Measurements from ENCODE around the gene MALT1. TPM values are rescaled to one million over a fixed set of nuclear protein-coding genes. Genes with fewer than 3 reads are reported as not detected.

The MALT1 gene
- total RNA-seq, 3 donors from 2014 or later (not counting 1 experiment from before 2014, with no cell fraction given): 49.8 to 55.8 (median 54.5) TPM

- Mint-ChIP-seq H3K36me3 (no peaks in the 10 kb centered on the region), H3K27ac (peak overlapping the region; percentile 68 to 89), H3K9me3 (no peaks in the 10 kb centered on the region), H3K4me1 (peaks cover 40 to 44% of the 10 kb centered on the region in 2 donors), H3K27me3 (ENCODE audit: low read depth in 2 of 2) (no peaks in the 10 kb centered on the region), H3K4me3 (peak overlapping the region; percentile 86)
- TF ChIP-seq, protein P1, sequence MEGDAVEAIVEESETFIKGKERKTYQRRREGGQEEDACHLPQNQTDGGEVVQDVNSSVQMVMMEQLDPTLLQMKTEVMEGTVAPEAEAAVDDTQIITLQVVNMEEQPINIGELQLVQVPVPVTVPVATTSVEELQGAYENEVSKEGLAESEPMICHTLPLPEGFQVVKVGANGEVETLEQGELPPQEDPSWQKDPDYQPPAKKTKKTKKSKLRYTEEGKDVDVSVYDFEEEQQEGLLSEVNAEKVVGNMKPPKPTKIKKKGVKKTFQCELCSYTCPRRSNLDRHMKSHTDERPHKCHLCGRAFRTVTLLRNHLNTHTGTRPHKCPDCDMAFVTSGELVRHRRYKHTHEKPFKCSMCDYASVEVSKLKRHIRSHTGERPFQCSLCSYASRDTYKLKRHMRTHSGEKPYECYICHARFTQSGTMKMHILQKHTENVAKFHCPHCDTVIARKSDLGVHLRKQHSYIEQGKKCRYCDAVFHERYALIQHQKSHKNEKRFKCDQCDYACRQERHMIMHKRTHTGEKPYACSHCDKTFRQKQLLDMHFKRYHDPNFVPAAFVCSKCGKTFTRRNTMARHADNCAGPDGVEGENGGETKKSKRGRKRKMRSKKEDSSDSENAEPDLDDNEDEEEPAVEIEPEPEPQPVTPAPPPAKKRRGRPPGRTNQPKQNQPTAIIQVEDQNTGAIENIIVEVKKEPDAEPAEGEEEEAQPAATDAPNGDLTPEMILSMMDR (IDR thresholded peaks at IDR 0.05): no peak
- H3K4me1 ChIP-seq (ENCODE audit: control insufficient read depth, insufficient read depth, low read length): peaks cover 23% of the 10 kb centered on the region
- peak overlapping the region; percentile 60 for H3K27ac ChIP-seq (ENCODE audit: low read length)
- DNase-seq (peak in 1 of 2 donors; percentile 89), ATAC-seq (peak; percentile 87 to 95 (median 91))
- no peak overlapping the region for H3K4me3 ChIP-seq (ENCODE audit: low read length)
- WGBS (ENCODE audit: insufficient coverage): 6% methylated on average over 3 of the region's 6 CpGs
- no peaks in the 10 kb centered on the region for H3K9me3 ChIP-seq (ENCODE audit: control insufficient read depth, insufficient read depth, low read length)
- intact Hi-C loops (cut with micrococcal nuclease): no loop called here
- H3K27me3 ChIP-seq (ENCODE audit: control insufficient read depth, insufficient read depth, low read length): no peaks in the 10 kb centered on the region
- H3K36me3 ChIP-seq (ENCODE audit: control insufficient read depth, insufficient read depth, low read length): peaks cover 18% of the 10 kb centered on the region
Measured at GRCh38 chr18:58687871-58688308, 16.6 kb downstream of the MALT1 start.

DNA sequence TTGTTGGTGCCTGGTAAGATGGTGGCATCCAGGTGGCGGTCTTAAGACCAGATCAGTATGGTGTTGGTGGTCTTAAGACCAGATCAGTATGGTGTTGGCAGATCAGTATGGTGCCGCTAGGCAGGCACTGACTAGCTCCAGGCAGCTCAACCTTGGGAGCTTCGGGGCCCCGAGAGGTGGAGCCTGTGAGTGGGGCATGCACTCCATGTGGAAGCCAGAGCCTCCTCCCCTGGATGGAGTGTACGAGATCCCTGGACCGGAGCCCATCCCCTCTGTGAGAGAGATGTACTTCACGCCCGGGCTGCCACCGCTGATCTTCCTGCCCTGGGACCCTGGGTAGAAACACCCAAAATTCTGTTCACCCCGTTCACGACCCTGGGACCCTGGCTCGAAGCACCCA, 19.0 kb downstream of the MALT1 start:
- Mint-ChIP-seq H3K9me3 (no peaks in the 10 kb centered on the region), H3K4me3 (peak overlapping the region; percentile 13), H3K4me1 (peaks cover 48 to 59% of the 10 kb centered on the region in 2 donors), H3K27ac (peak overlapping the region; percentile 29 to 34), H3K27me3 (ENCODE audit: low read depth in 2 of 2) (no peaks in the 10 kb centered on the region), H3K36me3 (no peaks in the 10 kb centered on the region)
- Histone ChIP-seq H3K27me3 (ENCODE audit: control insufficient read depth, insufficient read depth, low read length) (no peaks in the 10 kb centered on the region), H3K36me3 (ENCODE audit: control insufficient read depth, insufficient read depth, low read length) (peaks cover 14% of the 10 kb centered on the region), H3K4me1 (ENCODE audit: control insufficient read depth, insufficient read depth, low read length) (peaks cover 23% of the 10 kb centered on the region), H3K4me3 (ENCODE audit: low read length) (no peak overlapping the region), H3K27ac (ENCODE audit: low read length) (no peak overlapping the region), H3K9me3 (ENCODE audit: control insufficient read depth, insufficient read depth, low read length) (no peaks in the 10 kb centered on the region)
- TF ChIP-seq, protein P1 (IDR thresholded peaks at IDR 0.05): no peak
- WGBS (ENCODE audit: insufficient coverage): 98% methylated on average over 12 of the region's 12 CpGs
- ATAC-seq (no peak), DNase-seq (no peak)
- intact Hi-C loops (cut with micrococcal nuclease): no loop called here

DNA sequence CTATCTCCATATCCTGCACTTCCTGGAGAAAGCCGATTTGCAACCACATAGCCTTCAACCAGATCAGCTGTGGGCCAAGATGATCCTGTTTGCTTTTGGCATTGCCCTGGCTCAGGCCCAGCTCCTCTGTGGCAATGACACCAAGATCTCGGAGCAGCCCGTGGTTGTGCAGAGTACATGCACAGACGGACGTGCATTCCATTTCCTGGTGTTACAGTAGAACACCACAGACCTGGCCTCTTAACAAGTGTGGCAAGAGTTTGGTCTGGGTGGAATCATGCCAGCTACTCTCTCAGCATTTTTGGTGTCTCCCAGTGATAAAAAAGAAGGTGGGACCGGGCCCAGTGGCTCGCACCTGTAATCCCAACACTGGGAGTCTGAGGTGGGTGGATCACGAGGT, 20.0 kb downstream of the MALT1 start:
- Histone ChIP-seq H3K4me1 (ENCODE audit: control insufficient read depth, insufficient read depth, low read length) (peaks cover 23% of the 10 kb centered on the region), H3K27me3 (ENCODE audit: control insufficient read depth, insufficient read depth, low read length) (no peaks in the 10 kb centered on the region), H3K4me3 (ENCODE audit: low read length) (no peak overlapping the region), H3K36me3 (ENCODE audit: control insufficient read depth, insufficient read depth, low read length) (peaks cover 9% of the 10 kb centered on the region), H3K9me3 (ENCODE audit: control insufficient read depth, insufficient read depth, low read length) (no peaks in the 10 kb centered on the region), H3K27ac (ENCODE audit: low read length) (no peak overlapping the region)
- Mint-ChIP-seq H3K36me3 (no peaks in the 10 kb centered on the region), H3K4me1 (peaks cover 51 to 66% of the 10 kb centered on the region in 2 donors), H3K27me3 (ENCODE audit: low read depth in 2 of 2) (no peaks in the 10 kb centered on the region), H3K9me3 (no peaks in the 10 kb centered on the region), H3K27ac (no peak overlapping the region), H3K4me3 (no peak overlapping the region)
- 53% methylated on average over 8 of the region's 8 CpGs for WGBS (ENCODE audit: insufficient coverage)
- intact Hi-C loops (cut with micrococcal nuclease): no loop called here
- ATAC-seq (no peak), DNase-seq (peak in 1 of 2 donors; percentile 16)
- TF ChIP-seq, protein P1 (IDR thresholded peaks at IDR 0.05): no peak

Data from natural killer cell (primary cell).